GM21515 (cell line): ENCODE measurements around the gene ARSB.
A peak's percentile ranks its signal among the peaks of the same experiment; 100 is the strongest.

Experiments
- ATAC-seq: cut with Tn5 transposase; IDR thresholded peaks from one replicate; pipeline ENCODE4 v1.9.1; 2021; ENCODE audit not compliant: unreplicated experiment

ARSB gene

DNA sequence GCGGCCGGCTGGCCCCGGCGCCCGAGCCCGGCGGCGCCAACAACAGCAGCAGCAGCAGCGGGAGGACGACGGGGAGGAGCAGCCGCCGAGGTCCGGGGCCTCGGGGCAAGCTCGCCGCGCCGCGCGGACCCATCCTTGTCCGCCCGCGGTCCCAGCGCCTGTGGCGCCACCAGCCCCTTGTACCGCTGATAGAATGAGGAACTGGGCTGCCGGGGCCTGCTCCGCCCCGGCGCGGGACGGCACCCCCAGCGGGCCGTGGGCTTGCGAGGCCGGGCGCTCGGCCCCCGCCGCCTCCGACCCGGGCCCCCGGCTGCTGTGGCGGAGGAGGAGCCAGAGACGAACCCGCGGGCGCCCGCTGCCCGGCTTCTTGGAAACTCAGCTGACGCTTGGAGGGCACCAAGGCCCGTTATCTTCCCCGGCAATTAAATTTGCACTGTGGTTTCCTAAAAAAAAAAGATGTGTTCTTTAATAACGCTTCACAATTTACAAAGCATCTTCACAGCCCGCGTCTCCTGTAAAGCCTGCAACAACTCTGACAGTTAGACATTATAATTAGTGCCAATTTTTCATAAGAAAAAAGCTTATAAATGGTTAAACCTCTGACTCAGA is at the start of gene ARSB:
TSS of gene ARSB (minus strand) at position 195 of the 609 bp plus-strand sequence. CDS start at position 133, 62 bp downstream.
- peak; percentile 42 for ATAC-seq

GRCh38 chr5:79032782-79033181 is 47.7 kb upstream of the ARSB start:
- ATAC-seq = no peak

- no peak for ATAC-seq
Observed at GRCh38 chr5:79032031-79032695, 47.1 kb upstream of the ARSB start.

DNA sequence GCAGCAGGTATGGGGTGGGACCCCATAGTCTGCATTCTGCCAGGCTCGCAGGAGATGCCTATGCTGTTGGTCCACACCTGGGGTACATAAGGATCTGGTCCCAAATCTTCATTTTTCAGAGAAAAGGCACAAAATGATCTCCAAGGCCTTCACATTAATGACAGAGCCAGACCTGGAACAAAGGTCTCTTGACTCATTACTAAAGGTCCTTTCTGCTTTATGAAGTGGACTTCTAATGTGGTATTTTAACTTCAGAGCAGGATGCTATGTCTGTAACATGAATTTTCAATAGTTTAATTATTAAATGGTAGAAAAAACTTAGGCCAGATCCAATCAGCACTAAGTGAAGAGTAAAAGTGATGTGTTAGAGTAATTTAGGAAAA is 46.4 kb upstream of the ARSB start:
- ATAC-seq = no peak

DNA sequence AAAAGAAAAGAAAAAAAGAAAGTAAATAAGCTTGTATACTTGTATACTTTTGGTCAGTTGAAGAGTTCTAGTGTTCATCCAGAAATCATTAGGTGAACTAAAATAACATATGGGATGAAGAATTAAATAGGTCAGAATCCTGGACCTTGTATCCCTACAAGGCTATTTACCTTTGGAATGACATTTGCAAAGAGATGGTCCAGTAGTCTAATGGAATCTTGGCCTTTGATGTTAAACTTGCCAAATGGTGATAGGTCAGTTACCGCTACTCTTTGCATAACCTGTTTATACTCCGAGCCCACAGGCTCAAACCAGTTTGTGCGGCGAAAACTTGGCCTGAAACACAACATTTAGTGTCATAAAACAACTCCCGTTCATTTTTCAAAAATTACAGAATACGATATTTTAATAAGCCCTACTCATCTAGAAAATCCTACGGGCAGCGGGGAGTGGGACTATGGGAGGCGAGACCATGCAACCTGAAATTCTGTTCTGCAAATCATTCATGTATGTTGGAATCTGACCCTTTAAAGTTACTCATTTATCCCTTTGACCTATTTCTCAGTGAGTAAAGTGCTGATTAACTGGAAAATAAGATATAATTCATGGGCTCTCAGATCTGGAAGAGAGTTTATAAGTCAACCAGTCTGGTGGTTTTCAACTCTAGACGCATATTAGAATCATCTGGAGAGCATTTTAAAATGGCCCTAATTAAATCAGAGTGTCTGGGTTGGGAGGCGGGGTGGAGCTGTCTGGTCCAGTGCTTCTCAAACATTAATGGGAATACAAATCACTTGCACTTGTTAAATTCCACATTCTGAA is 45.8 kb upstream of the ARSB start:
- no peak for ATAC-seq

- no peak for ATAC-seq
Observed at GRCh38 chr5:79025054-79025472, 40.0 kb upstream of the ARSB start.

DNA sequence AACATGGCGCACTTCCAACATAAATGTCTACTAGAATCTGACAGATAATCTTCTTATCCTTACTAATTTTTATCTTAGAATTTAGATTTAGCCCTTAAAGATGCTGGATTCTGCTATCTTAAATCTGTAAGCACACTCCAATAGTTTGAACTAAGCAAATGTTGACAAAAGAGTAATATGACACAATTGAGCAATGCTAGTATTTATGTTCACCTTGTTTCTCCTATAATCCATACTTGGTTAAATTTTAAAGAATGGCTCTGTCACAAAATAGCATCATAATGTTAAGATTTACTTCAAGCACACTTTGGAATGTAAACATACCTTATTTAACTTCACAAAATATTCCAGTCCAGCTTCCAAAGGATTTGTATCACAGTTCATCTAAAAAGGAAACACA is 38.8 kb upstream of the ARSB start:
- ATAC-seq = no peak

GRCh38 chr5:79023348-79023747 is 38.2 kb upstream of the ARSB start:
- no peak for ATAC-seq

DNA sequence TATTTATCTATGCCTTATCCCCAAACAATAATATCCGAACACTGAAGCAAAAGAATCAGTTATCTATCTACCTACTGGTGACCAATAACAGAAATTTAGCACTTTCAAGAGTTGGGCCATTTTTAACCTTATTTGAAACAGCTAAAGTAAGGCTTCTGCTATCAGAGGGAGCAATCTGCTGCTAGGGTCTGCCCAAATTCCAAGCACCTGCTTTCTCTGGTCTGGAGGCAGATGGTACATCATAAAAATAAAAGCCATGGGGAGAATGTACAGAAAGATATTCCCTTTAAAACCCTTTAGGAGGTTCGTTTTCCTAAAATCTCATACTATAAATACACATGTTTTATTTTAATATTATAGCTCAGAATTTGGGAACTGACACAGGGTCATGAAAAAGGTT is 37.7 kb upstream of the ARSB start:
- ATAC-seq = no peak

DNA sequence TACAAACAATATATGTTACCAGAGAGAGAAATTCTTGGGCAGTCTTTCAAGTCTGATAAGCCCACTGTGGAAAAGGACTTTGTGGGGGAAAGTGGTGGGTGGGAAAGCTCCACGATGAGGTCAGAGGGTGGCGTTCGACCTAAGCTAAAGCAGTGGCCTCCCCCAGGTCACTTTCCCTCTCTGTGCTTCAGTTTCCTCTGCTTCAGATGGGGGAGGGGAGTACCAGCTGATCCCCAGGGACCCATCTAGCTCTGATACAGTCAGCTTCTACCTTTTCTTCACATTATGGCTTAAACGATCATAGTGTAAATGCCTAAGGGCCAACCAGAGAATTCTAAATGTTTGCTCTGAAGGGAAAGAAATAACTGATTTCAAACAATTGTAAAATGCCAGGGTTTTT is 36.6 kb upstream of the ARSB start:
- no peak for ATAC-seq

- ATAC-seq = no peak
Observed at GRCh38 chr5:79020861-79021561, 35.9 kb upstream of the ARSB start.

DNA sequence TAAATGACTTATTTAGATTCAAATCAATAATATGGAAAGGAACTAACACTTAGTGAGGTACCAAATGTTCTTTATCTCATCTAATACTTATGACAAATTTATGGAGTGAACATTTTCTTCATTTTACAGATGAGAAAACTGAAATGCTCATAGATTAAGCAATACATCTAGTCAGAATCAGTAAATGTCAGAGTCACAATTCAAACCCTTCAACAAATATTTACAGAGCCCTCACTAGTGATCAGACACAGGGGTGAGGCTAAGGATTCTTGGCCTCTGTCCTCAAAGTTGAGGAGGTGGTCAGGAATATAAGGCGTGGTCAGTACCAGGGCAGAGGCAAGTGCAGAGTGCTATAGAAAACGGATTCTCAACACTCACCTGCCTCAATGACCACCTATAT is 29.5 kb upstream of the ARSB start:
- no peak for ATAC-seq

- ATAC-seq = no peak
Observed at GRCh38 chr5:79011869-79012268, 26.8 kb upstream of the ARSB start.

GRCh38 chr5:79011219-79011836 is 26.2 kb upstream of the ARSB start:
- ATAC-seq = no peak

DNA sequence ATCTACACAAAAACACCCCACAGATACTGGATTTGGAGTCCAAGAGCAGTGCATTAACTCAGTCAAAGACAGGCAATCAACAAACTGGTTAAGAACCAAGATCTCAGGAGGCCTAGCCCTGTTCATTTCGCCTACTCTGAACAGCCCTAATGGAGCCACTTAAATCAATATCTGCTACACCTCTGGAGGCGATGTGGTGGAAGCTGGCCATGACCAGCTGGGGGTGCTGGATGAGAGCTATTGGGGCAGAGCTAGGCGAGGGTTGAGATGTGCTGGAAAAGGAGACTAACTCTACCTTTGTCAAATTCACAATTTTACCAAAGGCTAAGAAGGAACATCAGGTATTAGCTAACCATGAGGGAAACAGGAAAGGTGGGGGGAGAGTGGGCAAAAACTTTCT is 23.3 kb upstream of the ARSB start:
- ATAC-seq = no peak

DNA sequence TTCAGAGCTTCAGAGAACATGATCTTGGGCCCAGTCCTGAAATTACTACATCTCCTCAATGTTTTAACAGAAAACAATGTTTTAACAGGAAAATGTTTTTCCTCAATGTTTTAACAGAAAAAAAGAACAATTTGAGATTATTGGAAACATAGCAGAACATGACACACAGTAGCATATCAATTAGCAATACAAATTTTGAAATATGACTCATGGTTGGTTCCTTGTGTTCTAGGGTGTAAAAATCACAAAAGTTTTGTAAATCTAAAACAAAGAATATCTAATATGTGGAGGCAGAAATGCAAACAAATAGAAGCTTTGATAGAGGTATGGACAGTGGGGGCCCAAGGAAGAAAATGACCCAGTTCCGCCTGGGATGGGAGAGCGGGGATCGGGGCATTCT is 22.8 kb upstream of the ARSB start:
- ATAC-seq = no peak

DNA sequence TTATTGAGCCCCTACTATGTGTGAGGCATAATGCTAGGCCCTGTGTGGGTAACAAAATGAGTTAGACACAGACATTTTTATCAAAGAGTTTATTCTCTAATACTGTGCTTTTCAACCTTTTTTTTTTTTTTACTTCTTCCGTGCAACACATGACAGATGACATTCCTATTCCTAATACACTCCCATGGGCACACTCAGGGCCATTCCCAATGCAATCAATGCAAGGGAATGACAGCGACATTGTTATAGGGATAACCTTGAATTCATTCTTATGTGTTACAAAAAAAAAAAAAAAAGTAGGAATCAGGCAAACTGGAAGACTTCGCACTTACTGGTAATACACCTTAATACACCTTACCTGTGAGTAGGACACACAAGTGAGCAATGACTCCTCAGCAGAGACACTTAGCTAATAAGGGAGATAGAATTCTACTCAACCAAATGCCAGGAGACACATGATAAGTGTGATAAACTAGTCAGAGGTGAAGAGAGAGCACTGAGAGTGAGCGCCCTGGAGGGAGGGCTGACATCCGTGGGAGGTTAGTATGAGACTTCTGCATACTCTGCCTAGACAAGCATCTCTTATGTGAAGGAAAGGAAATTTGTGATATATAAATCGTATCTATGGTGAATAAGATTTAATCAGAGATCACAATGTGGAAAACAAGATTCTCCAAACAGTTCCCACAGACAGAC is 21.0 kb upstream of the ARSB start:
- no peak for ATAC-seq

- ATAC-seq = no peak
Observed at GRCh38 chr5:79005151-79005550, 20.0 kb upstream of the ARSB start.

DNA sequence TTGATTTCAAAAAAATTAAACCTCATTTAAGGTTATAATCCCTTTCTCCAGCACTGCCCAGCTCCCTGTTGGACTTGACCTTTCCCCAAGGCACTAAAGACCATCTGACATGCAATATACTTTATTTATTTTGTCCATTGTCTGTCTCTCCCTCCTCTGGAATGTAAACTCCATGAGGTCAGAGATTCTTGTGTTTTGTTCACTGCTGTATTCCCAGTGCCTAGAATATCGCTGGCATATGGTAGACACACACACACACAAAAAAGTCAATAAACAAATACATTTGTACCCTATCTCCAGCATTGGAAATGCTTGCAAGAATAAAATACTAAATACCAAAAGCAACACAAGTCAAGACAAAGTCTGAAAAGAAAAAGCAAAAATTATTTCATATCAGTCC is 17.3 kb upstream of the ARSB start:
- ATAC-seq = no peak

DNA sequence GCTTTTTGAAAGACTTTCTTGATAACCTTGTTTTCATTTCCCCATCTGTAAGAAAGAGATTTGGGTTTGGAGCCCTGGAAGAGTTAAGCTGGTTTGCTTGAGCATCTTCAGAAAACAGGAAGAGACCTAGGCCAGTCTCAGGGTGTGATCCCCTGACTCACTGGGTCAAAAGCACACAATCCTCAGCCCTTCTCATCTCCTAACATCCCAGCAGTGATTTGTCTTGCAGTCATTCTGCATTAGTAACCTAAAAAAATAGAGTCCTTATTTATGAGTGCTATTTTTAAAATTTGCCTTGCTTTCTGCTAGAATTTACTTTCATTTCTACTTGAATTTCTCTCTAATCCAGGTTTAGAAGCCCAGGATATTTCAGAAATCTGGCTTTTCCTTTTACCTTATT is 16.4 kb upstream of the ARSB start:
- ATAC-seq = no peak

- ATAC-seq = no peak
Observed at GRCh38 chr5:78997090-78997489, 12.0 kb upstream of the ARSB start.
